ENCODE data around the gene PDCD5.
"Not testable (repeated sequence)": the region's sequence is repeated elsewhere in the genome, so short reads cannot be mapped to it uniquely, and the experiment has no call there.

Gene PDCD5

GRCh38 chr19:32580353-32580900, 563 bp upstream of the PDCD5 start:
- DNase-seq, result no peak

- no peak for DNase-seq
Observed at GRCh38 chr19:32581705-32582179, 752 bp downstream of the PDCD5 start.

- not testable (repeated sequence) for DNase-seq
Observed at GRCh38 chr19:32587747-32588504, 6.9 kb downstream of the PDCD5 start.

GRCh38 chr19:32594021-32594420, 13.0 kb downstream of the PDCD5 start:
- no peak for DNase-seq

- no peak for DNase-seq
Observed at GRCh38 chr19:32595491-32595890, 14.5 kb downstream of the PDCD5 start.

GRCh38 chr19:32598022-32598421, 17.0 kb downstream of the PDCD5 start:
- no peak for DNase-seq

GRCh38 chr19:32599258-32599657, 18.3 kb downstream of the PDCD5 start:
- no peak for DNase-seq

GRCh38 chr19:32599736-32600157, 18.8 kb downstream of the PDCD5 start:
- DNase-seq, result peak; percentile 60

- DNase-seq, result no peak
Observed at GRCh38 chr19:32603961-32604360, 23.0 kb downstream of the PDCD5 start.

- no peak for DNase-seq
Observed at GRCh38 chr19:32605544-32605943, 24.6 kb downstream of the PDCD5 start.

- DNase-seq, result no peak
Observed at GRCh38 chr19:32606289-32606688, 25.3 kb downstream of the PDCD5 start.

GRCh38 chr19:32607479-32607878, 26.5 kb downstream of the PDCD5 start:
- no peak for DNase-seq

- DNase-seq, result no peak
Observed at GRCh38 chr19:32611161-32611560, 30.2 kb downstream of the PDCD5 start.

GRCh38 chr19:32613008-32613407, 32.0 kb downstream of the PDCD5 start:
- DNase-seq, result no peak

- no peak for DNase-seq
Observed at GRCh38 chr19:32614916-32615315, 33.9 kb downstream of the PDCD5 start.

- no peak for DNase-seq
Observed at GRCh38 chr19:32615569-32615968, 34.6 kb downstream of the PDCD5 start.

- DNase-seq, result no peak
Observed at GRCh38 chr19:32619051-32619685, 38.2 kb downstream of the PDCD5 start.

GRCh38 chr19:32622002-32622401, 41.0 kb downstream of the PDCD5 start:
- no peak for DNase-seq

GRCh38 chr19:32624410-32624809, 43.4 kb downstream of the PDCD5 start:
- DNase-seq, result no peak

- no peak for DNase-seq
Observed at GRCh38 chr19:32626969-32627368, 46.0 kb downstream of the PDCD5 start.

- no peak for DNase-seq
Observed at GRCh38 chr19:32627714-32628270, 46.8 kb downstream of the PDCD5 start.

GRCh38 chr19:32630338-32630737, 49.3 kb downstream of the PDCD5 start:
- no peak for DNase-seq

- no peak for DNase-seq
Observed at GRCh38 chr19:32631381-32631780, 50.4 kb downstream of the PDCD5 start.

Data from CD4-positive, alpha-beta T cell treated with Interleukin-4 for 4 hours (primary cell).